Astrocyte of the cerebellum (primary cell): ENCODE results near the gene HNRNPL.

Source experiments
- DNase-seq: peaks from one replicate; pipeline ENCODE4 v3.0.0-alpha.2; 2011; ENCODE audit warnings: low read depth
- H3K4me3 ChIP-seq: 2 replicates; pipeline ENCODE4 v1.5.1; 2011; ENCODE audit warnings: mild to moderate bottlenecking, low read depth, low read length, moderate library complexity
- CTCF ChIP-seq: IDR thresholded peaks from 2 replicates; pipeline ENCODE4 v1.5.1; 2012; ENCODE audit warnings: low read length, low read depth, moderate library complexity, mild to moderate bottlenecking; ENCODE audit errors: missing control alignments
- in situ Hi-C: cut with HindIII; loops from 2 replicates; pipeline ENCODE4 v1.10.0; 2017; ENCODE audit warnings: low sequenced_read_pairs

HNRNPL gene

GRCh38 chr19:38843175-38843758, 6.5 kb downstream of the HNRNPL start:
- H3K4me3 ChIP-seq = no peak overlapping the region
- TF ChIP-seq CTCF = no peak
- no peak for DNase-seq
- in situ Hi-C loops = no loop called here

- in situ Hi-C loops = no loop called here
- H3K4me3 ChIP-seq = no peak overlapping the region
- no peak for DNase-seq
- TF ChIP-seq CTCF = no peak
Observed at GRCh38 chr19:38842439-38843174, 7.2 kb downstream of the HNRNPL start.

- in situ Hi-C loops = no loop called here
- H3K4me3 ChIP-seq = no peak overlapping the region
- no peak for TF ChIP-seq CTCF
- DNase-seq = no peak
Observed at GRCh38 chr19:38841787-38842438, 7.9 kb downstream of the HNRNPL start.

- DNase-seq = no peak
- no peak for TF ChIP-seq CTCF
- H3K4me3 ChIP-seq = no peak overlapping the region
- in situ Hi-C loops = no loop called here
Observed at GRCh38 chr19:38841180-38841766, 8.5 kb downstream of the HNRNPL start.

GRCh38 chr19:38840583-38840968, 9.2 kb downstream of the HNRNPL start:
- in situ Hi-C loops = no loop called here
- no peak for TF ChIP-seq CTCF
- no peak overlapping the region for H3K4me3 ChIP-seq
- DNase-seq = no peak

GRCh38 chr19:38839816-38840582, 9.8 kb downstream of the HNRNPL start:
- in situ Hi-C loops = no loop called here
- no peak for DNase-seq
- no peak overlapping the region for H3K4me3 ChIP-seq
- no peak for TF ChIP-seq CTCF
